GM20431 (cell line): ENCODE measurements around the gene MUC6.

Source experiments
- in situ Hi-C: fragments of 300-500 bp; cut with MseI, MboI; formaldehyde crosslinking; loops from one replicate; pipeline ENCODE4 v1.15.0; 2020; ENCODE audit warnings: low sequenced_read_pairs; ENCODE audit not compliant: unreplicated experiment

MUC6 gene

GRCh38 chr11:1073851-1074243, 37.3 kb upstream of the MUC6 start:
- in situ Hi-C loops, result no loop called here

- in situ Hi-C loops, result no loop called here
Observed at GRCh38 chr11:1073261-1073724, 36.8 kb upstream of the MUC6 start.

GRCh38 chr11:1072821-1073231, 36.3 kb upstream of the MUC6 start:
- in situ Hi-C loops, result no loop called here

- in situ Hi-C loops, result no loop called here
Observed at GRCh38 chr11:1072116-1072820, 35.8 kb upstream of the MUC6 start.

- in situ Hi-C loops, result no loop called here
Observed at GRCh38 chr11:1071571-1072115, 35.1 kb upstream of the MUC6 start.

GRCh38 chr11:1070594-1071462, 34.3 kb upstream of the MUC6 start:
- in situ Hi-C loops, result no loop called here

GRCh38 chr11:1069740-1070139, 33.2 kb upstream of the MUC6 start:
- in situ Hi-C loops, result no loop called here

- in situ Hi-C loops, result no loop called here
Observed at GRCh38 chr11:1067812-1068496, 31.4 kb upstream of the MUC6 start.

- in situ Hi-C loops, result no loop called here
Observed at GRCh38 chr11:1064167-1064566, 27.6 kb upstream of the MUC6 start.

- in situ Hi-C loops, result no loop called here
Observed at GRCh38 chr11:1062075-1062820, 25.7 kb upstream of the MUC6 start.

- in situ Hi-C loops, result no loop called here
Observed at GRCh38 chr11:1060852-1061616, 24.5 kb upstream of the MUC6 start.

GRCh38 chr11:1060410-1060809, 23.9 kb upstream of the MUC6 start:
- in situ Hi-C loops, result no loop called here

GRCh38 chr11:1059759-1060158, 23.2 kb upstream of the MUC6 start:
- in situ Hi-C loops, result loop anchor here (10.0 kb wide), 1 partner anchor 205 kb away; no protein-coding TSS in a partner anchor

- in situ Hi-C loops, result loop anchor here (10.0 kb wide), 1 partner anchor 203 kb away; no protein-coding TSS in a partner anchor
Observed at GRCh38 chr11:1057806-1058205, 21.3 kb upstream of the MUC6 start.

- in situ Hi-C loops, result loop anchor here (10.0 kb wide), 1 partner anchor 201 kb away; no protein-coding TSS in a partner anchor
Observed at GRCh38 chr11:1055990-1056771, 19.7 kb upstream of the MUC6 start.

- in situ Hi-C loops, result loop anchor here (10.0 kb wide), 1 partner anchor 200 kb away; no protein-coding TSS in a partner anchor
Observed at GRCh38 chr11:1055109-1055703, 18.7 kb upstream of the MUC6 start.
